Activated CD4-positive, CD25-positive, alpha-beta regulatory T cell treated with anti-CD3 and anti-CD28 coated beads, Interleukin-2, amount 50 U/mL, for 16 hours (primary cell): ENCODE measurements around the gene HADHB.
"Not testable (repeated sequence)": the region's sequence is repeated elsewhere in the genome, so short reads cannot be mapped to it uniquely, and the experiment has no call there.

Source experiments
- DNase-seq: peaks from one replicate; pipeline ENCODE4 v3.0.0-alpha.2; 2020; ENCODE audit warnings: low read depth, low spot score

HADHB gene

GRCh38 chr2:26297061-26297460, 52.3 kb downstream of the HADHB start:
- DNase-seq = no peak

DNA sequence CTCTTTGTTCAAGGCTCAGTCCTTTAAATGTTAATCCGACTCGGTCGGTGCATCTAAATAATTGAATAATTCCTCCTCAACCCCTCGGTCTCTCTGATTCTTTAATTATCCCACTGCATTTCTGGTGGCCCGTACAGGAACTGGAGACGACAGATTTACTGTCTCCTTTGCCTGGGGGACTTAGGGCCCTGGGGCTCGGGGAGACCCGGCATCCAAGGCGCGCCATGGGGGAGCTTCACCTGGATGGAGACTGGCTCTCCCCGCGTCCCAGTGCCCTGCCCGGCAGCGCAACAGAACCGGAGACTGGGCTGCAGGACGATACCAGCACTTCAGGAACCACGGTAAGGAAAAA, 53.5 kb downstream of the HADHB start:
- no peak for DNase-seq

- DNase-seq = no peak
Observed at GRCh38 chr2:26298638-26299393, 54.1 kb downstream of the HADHB start.

DNA sequence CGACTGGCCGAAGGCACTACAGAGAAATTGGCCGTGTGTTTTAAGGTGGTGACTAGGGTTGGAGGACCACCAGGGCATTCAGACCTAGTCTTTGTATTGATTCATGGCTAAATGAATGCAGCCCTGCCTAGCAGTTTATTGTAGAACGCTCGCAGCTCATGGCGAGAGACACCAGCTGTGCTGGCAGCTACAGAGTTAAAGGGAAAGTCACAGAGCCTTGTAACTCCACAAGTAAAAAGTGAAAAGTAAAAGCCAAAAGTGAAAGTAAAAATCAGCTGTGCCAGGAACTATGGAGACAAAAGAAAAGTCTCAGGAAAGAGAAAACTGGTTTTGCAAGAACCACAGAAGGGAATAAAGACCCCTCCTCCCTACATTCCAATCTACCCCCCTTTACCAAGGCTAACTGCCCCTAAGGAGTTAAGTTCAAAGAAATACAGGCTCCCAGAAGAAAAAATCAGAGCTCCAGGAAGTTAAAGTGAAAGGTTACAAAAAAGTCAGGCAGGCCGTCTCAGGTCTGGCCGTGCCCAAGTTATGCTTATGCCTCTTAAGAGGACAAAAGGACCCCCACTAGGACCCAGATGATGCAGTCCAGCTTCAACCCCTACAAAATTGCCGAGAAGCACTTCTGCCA, 54.8 kb downstream of the HADHB start:
- no peak for DNase-seq

DNA sequence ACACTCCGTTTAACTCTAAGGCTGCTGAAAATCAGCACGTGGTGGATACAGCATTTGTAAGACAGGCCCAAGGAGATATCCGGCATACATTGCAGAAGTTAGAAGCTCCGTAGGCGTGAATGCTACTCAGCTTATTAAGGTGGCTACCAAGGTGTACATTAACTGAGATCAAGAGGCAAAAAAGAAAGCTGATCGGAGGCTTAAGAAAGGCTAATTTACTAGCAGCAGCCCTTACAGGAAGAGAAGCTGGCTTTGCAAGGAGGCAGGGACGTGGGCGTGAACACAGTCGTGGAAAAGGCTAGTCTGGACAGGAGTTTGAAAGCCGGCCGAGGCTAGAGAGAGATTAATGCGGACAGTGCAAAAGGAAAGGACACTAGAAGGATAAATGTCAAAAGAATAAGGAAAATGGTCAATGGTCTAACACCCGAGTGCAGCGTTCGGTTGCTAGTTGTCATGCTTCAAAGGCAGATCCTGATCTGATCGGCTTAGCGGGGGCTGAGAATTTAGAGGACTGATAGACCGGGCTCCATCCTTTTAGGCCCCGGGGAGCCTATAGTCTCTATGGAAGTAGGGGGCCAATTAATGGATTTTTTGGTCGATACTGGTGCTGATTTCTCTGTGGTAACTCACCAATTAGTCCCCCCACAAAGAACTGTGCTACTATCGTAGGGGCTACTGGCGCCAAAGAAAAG, 55.6 kb downstream of the HADHB start:
- DNase-seq = no peak

DNA sequence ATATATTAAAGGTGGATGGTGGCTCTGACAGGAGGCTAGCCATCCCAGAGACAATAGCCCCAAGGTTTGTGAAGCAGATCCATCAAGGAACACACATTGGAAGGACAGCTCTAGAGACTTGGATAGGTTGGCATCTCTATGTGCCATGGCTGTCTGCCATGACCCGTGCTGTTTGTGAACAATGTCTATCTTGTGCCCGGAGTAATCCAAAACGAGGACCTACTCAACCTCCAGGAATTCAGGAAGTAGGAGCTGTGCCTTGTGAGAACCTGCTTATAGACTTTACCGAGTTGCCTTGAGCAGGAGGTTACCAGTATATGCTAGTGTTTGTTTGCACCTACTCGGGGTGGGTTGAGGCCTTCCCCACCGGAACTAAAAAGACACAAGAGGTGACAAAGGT, 58.1 kb downstream of the HADHB start:
- no peak for DNase-seq

DNA sequence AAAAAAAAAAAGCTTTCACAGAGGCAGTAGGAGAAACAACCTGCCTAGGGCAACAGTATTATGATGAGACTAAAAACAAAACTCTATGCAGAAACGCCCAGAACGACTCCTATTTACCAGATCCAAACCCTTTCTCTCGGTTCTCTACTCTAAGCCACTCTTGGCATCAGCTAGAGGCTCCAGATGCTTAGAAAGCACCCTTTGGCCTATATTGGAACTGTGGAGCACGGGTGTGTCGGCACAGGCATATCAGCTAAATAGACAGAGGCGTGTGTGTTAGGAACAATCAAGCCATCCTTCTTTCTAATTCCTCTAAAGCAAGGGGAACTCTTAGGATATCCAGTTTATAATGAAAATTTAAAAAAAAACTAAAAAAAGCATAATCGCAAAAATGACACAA, 60.4 kb downstream of the HADHB start:
- DNase-seq = not testable (repeated sequence)

DNA sequence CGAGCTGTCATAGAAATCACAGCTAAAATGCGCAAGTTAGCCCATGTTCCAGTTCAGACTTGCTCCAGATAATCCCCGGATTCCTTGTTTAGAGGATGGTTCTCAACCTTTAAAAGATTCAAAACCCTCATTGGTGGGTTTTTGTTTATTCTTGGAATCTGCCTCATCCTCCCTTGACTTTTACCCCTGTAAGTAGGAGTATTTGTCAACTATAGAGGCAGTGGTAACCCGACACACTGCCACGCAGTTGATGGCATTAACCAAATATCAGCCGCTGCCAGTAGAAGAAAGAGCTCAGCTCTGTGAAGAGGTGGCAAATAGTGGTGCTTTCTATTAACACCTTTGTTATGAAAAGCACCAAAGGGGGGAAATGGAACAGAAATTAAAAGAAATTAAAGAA, 60.8 kb downstream of the HADHB start:
- no peak for DNase-seq

DNA sequence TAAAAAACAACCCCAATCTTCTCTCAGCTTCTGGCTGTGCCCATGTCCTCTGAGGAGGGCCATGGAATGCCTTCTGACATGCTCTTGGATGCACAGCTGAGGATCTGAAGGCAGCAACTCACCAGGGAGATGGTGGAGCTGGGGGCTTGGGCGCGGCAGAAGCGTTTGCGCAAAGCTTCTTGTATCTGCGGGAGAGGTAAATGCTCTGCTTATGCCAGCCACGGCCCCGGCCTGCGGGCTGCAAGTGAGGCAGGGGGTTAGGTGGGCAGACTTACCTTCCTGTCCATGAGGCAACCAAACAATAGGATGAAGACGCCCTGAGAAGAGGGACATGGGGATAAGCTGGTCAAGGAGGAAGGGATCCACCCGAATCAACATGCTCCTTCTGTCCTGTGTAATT, 65.2 kb downstream of the HADHB start:
- DNase-seq = no peak

DNA sequence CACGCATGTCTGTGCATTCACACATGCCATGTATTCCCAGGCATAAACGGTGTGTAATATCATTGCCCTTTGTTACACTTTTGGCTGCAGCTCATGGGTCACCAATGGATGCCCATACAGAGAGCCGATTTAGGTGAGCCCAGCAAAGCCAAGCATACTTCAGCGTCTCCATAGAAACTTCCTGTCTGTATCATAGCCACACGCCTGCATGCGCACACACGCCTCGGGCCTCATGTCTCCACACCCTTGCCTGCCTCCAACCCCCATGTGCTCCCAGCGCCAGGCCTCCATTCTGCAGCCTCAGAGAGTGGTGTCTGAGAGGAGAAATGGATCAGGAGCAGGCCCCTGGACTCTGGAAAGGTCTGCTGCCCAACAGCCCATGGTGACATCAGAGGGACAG, 67.7 kb downstream of the HADHB start:
- DNase-seq = no peak

DNA sequence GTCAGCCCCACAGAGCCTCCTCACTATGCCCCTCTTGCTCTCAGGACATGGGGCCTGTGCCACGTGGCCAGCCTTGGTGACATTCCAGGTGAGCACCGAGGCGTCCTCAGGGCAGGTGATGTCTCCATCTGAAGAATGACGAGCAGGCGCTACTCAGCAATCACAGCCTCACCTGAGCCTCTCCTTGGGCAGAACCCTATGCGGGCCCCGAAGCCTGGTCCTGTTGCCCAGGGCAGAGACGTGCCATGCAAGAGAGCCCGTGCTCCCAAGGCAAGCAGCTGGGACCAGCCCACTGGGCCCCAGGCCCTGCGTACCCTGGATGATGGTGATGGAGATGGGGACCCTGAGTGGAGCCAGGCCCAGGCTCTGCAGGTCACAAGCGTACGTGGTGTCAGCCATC, 68.7 kb downstream of the HADHB start:
- no peak for DNase-seq

- DNase-seq = no peak
Observed at GRCh38 chr2:26314243-26314642, 69.5 kb downstream of the HADHB start.

DNA sequence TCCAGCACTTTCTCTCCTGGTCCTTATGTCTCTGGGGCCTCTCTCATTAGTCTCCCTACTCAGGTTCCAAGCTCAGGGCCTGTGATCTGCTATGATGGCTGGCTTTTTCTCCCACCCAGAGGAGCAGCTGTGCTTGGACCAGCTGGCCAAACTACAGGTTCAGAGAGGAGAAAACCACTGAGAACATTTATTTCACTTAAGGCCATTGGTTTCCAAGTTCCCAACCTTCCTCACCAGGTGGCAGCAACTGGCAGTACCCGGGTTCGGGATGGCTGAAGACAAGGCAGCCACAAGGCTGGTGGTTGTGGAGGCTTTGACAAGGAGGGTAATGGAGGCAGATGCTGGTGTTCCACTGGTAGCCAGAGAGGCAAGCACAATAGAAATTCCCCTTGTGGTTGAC, 71.3 kb downstream of the HADHB start:
- DNase-seq = no peak

GRCh38 chr2:26316845-26317244, 72.1 kb downstream of the HADHB start:
- DNase-seq = no peak

DNA sequence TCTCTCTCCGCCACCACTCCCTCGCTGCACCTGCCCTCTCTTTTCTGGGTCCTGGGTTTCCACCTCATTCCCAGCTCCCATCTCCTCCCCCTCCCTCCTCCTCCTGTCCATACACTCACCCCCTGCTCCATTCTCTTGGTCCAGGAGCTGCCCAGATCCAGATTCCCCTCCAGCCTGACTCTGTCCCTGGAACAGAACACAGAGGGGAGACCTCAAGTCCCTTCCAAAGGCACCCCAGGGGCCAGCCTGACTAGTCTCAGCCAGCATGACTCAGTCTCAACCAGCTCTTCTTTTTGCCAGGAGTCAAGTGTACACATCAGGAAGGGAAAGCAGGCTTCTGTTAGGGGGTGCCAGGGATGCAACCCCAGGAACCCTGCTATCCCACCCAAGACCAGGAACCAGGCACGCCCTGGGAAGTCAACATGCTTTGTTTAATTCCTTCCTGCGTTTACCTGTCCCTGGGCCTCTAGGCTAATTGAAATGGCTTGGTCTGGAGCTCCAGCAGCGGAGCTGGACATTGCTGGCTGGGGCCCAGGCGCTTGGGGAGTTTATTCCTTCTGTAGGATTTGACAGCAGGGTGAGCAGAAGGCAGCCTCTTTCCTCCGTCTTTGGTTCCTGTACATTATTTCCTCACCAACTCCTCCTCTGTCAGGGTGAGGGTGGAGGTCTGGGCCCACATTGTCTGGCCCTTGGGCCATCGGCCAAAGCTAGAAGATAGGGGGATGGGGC, 72.8 kb downstream of the HADHB start:
- DNase-seq = no peak

GRCh38 chr2:26318950-26319349, 74.2 kb downstream of the HADHB start:
- DNase-seq = no peak

DNA sequence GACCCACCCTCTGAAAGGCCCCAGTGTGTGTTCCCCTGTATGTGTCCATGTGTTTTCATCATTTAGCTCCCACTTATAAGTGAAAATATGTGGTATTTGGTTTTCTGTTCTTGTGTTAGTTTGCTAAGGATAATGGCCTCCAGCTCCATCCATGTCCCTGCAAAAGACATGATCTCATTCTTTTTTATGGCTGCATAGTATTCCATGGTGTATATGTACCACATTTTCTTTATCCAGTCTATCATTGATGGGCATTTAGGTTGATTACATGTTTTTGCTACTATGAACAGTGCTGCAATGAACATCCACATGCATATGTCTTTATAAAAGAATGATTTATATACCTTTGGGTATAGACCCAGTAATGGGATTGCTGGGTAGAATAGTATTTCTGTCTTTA, 79.7 kb downstream of the HADHB start:
- not testable (repeated sequence) for DNase-seq

DNA sequence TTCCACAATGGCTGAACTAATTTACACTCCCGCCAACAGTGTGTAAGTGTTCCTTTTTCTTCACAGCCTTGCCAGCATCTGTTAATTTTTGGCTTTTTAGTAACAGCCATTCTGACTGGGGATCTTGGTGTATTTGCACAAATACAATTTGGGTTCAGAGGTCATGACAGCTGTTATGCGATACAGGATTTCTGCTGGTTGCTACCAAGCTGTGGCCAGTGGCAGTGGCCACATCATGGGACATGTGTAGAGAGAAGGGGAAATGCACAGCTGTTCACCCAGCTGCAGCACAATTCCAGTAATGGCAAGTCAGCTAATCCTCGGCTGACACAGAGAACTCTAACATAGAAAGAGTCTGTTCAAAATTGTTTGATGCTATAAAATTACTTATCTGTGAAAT, 80.2 kb downstream of the HADHB start:
- DNase-seq = no peak

DNA sequence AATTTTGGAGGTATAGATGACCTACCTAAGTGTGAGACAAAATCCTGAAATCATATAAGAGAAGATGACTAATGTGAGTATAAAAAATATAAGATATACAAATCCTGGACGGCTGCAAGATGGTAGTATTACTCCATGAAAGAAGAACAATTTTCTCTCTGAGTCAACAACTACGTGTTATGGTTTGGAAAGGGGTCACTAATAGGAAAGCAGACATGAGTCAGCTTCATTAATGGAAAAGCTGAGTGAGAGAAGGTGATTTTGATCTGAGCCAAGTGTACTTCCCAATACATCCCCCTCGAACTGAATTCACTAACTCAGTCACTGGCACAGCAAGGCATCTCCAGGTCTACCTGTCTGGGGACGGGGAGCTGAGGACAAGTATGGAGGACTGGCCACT, 81.1 kb downstream of the HADHB start:
- DNase-seq = no peak

DNA sequence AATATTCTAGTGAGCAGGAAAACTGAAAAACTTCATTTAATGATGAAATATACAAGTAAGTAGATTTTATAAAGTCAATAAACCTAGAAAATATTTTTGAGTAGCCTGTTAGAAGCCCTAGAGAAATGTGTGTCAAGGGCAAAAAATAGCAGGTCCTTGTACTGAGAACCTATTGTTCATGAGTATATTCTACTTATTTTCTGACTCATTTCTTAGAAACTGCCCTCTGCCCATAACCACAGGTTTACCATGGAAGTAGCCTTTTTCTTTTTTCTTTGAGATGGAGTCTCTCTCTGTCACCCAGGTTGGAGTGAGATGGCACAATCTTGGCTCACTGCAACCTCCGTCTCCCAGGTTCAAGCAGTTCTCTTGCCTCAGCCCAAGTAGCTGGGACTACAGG, 81.8 kb downstream of the HADHB start:
- DNase-seq = no peak

GRCh38 chr2:26327291-26328272, 82.8 kb downstream of the HADHB start:
- no peak for DNase-seq
